GM19240 (cell line): ENCODE results near the gene R3HDML.
A peak's percentile ranks its signal among the peaks of the same experiment; 100 is the strongest.
"Not testable (repeated sequence)": the region's sequence is repeated elsewhere in the genome, so short reads cannot be mapped to it uniquely, and the experiment has no call there.

Source experiments
- DNase-seq: peaks from one replicate; pipeline ENCODE4 v3.0.0; 2011; ENCODE audit warnings: low spot score; ENCODE audit not compliant: insufficient read length

The R3HDML gene

DNA sequence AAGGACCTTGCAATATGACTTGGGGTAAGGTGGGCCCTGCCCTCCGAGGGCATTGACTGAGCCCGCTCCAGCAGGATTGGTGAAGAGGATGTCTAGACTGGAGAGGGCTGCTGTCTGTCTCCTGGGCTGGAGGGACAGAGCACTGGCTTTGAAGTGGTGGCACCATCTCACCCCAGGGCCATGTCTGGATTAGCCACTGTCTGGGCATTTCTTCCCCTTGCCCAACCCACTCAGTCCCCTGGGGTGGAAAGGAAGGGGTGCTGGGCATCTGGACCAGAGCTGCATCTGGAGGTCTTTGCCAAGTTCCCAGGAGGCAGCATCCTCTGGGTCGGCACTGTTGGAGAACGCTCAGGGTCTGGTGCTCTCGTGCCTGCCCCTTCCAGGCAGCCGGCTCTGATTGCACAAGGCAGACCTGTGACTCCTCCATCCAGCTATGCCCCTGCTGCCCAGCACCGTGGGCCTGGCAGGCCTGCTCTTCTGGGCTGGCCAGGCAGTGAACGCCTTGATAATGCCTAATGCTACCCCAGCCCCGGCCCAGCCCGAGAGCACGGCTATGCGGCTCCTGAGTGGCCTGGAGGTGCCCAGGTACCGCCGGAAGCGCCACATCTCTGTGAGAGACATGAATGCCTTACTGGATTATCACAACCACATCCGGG lies at the start of gene R3HDML:
R3HDML (plus strand) TSS at position 319 of the 656 bp plus-strand sequence; CDS start at position 434, 115 bp downstream.
- no peak for DNase-seq

DNA sequence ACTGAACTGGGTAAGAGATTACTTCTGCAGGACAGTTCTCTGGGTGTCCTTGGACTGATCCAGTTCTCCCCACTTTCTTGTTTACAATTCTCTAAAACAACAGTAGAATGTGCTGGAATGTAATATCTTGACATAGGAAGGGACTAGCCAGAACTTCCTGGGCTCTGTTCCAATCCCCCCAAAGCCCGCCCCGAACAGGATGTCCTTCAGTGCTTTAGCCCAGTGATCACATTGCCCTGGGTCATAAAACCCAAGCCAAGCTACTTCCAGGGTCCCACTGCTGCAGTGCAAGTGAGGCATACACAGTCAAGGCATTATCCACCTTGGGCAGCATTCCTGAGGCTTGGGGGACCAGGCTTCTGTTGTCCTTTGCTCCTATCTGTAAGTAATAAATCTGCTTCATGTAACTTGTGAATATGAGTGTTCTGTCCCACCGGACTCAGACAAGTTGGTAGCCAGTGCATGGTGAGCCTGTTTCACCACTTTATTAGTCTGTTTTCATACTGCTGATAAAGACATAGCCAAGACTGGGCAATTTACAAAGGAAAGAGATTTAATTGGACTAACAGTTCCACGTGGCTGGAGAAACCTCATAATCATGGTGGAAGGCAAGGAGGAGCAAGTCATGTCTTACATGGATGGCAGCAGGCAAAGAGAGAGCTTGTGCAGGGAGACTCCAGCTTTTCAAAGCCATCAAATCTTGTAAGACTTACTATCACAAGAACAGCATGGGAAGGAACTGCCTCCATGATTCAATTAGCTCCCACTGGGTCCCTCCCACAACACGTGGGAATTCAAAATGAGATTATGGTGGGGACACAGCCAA lies 49.4 kb upstream of the R3HDML start:
- no peak for DNase-seq

DNA sequence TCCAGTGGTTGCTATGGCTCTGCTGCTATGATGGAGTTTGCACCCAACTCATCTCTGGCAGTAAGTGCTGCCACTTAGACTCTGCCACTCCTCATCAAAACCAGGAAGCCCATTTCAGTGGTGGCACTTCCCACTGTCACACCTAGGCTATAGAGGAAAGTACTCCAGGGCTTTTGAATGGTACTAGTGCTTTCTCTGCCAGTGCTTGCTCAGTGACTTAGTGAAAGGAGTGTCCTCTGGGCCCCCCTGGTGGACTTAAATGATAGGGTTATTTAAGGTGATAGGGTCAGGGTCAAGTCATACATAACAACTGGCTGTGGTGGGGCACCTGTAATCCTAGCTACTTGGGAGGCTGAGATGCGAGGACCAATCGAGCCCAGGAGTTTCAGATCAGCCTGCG lies 48.6 kb upstream of the R3HDML start:
- no peak for DNase-seq

GRCh38 chr20:44291754-44292153 lies 45.1 kb upstream of the R3HDML start:
- no peak for DNase-seq

DNA sequence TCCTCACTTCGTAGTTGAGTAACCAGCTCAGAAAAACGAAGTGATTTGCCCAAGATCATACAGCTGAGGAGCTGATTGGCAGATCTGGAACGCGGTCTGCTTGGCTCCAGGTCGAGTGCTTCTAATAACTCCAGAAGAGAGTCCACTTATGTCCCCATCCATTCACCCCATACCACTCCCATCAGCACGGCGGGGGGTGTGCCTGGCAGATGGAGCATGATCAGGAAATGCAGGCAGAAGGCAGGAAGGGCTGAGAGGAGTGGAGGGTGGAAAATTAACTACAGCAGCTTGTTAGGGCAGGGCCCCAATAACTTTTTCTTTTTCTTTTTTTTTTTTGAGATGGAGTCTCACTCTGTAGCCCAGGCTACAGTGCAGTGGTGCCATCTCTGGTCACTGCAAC lies 40.8 kb upstream of the R3HDML start:
- DNase-seq: no peak

- no peak for DNase-seq
These were observed 39.1 kb upstream of the R3HDML start for GRCh38 chr20:44297721-44298120.

GRCh38 chr20:44299011-44299535 lies 37.8 kb upstream of the R3HDML start:
- not testable (repeated sequence) for DNase-seq

GRCh38 chr20:44301285-44301684 lies 35.6 kb upstream of the R3HDML start:
- no peak for DNase-seq

DNA sequence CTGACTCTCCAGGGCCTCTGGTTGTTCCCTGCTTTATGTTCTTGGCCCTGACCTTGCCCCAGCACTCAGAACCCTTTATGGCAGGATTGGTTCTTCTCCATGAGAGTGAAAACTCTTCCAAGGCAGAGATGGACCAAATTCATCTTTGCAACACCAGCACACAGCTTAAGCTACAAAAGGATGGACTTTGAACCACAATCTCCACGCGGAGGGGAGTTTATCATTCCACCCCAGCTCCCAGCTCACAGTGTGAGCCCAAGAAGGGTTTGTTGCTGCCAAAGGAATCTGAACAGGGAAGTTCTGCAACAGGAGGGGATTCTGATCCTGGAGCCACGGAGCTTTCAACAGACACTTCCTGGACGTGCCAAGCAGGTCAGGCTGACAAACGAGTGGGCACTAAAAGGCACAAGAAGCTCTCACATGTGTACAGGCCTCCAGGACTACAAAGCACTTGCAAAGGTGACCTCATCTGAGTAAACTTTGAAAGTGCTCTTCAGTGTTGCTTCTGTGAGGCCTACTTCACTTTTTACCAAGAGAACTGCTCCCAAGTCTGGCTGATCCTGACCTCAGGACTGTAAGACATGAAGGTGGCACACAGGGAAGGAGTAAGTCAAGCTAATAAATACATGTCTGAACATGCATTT lies 34.7 kb upstream of the R3HDML start:
- no peak for DNase-seq

- no peak for DNase-seq
These were observed 34.1 kb upstream of the R3HDML start for GRCh38 chr20:44302736-44303135.

GRCh38 chr20:44304383-44304782 lies 32.5 kb upstream of the R3HDML start:
- no peak for DNase-seq

DNA sequence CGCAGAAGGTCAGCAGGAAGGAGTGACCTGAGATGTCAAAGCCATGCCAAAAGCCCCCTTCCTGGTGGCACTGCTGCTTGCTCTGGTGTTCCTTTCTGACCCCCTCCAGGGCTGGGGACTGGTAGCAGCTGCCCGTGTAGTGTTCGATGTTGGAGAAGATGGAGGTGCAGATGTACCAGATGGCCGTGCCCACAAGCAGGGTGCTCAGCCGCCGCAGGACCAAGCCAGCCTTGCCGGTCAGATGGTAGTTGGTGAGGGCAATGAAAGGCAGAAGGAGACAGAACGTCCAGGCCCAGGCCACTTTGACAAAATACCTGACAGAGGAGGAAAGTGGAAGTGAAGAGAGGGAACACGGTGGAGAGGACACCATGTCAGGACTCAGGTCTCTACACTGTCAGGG lies 29.9 kb upstream of the R3HDML start:
- DNase-seq: no peak

DNA sequence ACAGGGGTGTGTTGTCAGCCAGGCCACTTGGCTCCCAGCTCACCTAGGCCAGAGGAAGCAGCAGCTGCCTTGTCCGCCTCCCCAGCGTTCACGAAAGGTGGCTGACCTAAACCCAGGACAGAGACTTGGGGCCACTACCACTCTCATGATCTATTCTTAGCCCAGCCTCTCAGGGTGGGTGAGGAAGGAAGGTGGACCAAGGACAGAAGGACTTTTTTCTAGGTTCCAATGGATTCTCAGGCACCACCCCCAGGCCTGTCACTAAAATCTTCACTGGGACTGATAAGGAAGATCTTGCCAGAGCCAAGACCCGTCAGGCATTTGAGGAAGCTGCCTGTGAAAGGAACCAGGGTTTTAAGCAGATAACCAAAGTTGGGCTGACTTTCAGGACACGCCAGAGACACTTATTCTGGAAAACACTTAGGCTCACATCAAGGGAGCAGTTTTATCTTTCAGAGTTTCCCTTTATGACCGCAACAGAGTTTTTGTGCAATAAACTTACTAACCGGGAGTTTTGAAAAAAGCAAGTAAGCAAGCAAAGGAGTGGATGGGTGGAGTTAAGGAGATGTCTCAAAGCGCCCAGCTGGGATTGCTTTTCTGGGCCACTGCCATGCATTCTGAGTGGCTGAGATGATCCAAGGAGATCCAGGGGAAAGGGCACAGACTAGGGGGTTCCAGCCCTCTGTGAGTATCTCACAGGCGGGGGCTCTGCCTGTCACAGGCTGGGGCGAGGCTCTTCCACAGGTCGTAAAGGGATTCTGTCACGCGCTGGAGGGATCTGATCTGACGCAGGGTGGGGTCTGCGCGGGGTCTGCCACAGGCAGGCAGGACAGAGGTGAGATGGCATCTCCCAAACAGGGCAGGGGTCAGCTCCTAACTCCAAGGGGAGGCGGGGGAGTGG lies 26.8 kb upstream of the R3HDML start:
- DNase-seq: no peak

DNA sequence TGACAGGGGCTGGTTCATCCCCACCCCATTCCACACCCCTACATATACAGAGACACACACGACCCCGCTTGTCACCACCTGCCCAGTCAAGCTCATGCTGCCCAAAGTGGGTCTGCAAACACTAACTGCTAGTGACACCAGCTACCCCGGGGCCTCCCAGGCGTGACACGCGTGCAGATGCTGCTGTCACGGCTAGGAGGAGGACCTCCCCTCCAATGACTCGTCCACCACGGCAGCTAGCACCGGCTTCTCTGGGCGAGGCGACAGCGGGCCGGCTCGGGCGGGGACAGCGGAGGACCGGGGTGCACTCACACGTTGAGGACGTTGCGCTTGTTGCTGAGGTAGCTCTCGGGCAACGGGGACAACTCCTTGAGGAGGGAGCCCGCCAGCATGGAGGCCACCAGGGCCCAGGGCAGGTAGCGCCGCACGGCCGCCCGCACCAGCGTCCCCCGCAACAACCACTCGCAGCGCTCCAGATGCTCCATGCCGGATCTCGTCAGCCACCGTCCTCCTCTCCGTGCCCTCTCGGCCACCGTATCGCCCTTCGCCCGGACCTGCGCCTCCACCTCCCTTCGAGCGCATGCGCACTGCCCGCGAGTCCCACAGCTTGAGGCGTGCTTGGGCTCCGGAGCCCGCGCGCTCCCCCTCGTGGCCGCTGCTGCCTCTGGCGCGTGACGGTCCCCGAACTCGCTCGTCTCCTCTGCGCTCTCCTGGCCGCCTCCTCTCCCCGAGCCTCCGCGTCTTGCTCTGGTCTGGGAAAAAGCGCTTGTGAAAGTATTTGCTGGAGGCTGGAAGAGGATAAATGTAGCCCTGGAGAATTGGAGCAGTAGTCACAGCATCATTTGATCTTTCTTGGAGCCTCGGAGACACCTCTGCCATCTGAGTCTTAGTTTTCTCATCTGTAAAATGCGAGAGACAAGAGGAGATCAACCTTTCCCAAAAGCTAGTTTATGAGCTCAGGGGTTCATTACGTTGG lies 25.9 kb upstream of the R3HDML start, which contains the start of gene FITM2:
FITM2 (minus strand) TSS at position 539 of the 976 bp plus-strand sequence; CDS start at position 485, 54 bp downstream.
- DNase-seq: peak; percentile 99

GRCh38 chr20:44314870-44315269 lies 22.0 kb upstream of the R3HDML start:
- DNase-seq: no peak

DNA sequence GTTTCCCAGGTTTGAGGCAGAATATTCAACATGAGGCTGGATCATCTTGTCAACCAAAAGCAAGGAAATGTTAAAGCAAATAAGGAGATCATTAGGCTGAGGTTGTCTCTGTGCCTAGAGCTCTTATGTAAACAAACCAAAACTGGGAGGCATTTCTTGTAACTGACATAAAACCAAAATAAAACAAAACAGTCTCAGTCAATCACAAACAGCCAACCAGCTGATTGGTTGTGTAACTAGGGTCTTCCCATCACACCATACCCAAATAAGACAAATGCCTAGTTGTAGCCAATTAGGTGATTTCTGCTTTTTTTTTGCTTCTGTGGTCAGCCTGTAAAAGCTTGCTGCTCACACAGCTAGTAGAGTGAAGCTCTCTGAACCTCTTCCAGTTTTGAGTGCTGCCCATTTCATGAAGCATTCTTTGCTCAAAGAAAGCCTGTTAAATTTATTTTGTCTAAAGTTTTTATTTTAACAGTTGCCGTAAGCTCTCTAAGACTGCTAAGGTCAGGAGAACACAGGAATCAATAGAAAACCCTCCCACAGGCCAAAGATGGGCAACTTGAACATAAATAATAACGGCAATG lies 16.9 kb upstream of the R3HDML start:
- no peak for DNase-seq

- DNase-seq: no peak
These were observed 12.5 kb upstream of the R3HDML start for GRCh38 chr20:44324343-44324742.

GRCh38 chr20:44326391-44327159 lies 10.3 kb upstream of the R3HDML start:
- no peak for DNase-seq

DNA sequence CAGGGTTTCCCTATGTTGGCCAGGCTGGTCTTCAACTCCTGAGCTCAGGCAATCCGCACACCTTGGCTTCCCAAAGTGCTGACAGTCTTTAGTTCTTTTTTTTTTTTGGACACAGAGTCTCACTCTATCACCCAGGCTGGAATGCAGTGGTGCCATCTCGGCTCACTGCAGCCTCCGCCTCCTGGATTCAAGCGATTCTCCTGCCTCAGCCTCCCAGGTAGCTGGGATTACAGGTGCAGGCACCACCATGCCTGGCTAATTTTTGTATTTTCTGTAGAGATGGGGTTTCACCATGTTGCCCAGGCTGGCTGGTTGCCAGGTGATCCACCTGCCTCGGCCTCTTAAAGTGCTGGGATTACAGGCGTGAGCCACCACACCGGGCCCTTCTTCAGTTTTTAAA lies 9.1 kb upstream of the R3HDML start:
- not testable (repeated sequence) for DNase-seq
